HG03521 (cell line): Measurements from ENCODE around the gene ARID3A.

ENCODE experiments used
- ATAC-seq: cut with Tn5 transposase; IDR thresholded peaks from one replicate; pipeline ENCODE4 v1.9.1; 2021; ENCODE audit warnings: mild to moderate bottlenecking, moderate library complexity; ENCODE audit not compliant: unreplicated experiment

ARID3A gene

DNA sequence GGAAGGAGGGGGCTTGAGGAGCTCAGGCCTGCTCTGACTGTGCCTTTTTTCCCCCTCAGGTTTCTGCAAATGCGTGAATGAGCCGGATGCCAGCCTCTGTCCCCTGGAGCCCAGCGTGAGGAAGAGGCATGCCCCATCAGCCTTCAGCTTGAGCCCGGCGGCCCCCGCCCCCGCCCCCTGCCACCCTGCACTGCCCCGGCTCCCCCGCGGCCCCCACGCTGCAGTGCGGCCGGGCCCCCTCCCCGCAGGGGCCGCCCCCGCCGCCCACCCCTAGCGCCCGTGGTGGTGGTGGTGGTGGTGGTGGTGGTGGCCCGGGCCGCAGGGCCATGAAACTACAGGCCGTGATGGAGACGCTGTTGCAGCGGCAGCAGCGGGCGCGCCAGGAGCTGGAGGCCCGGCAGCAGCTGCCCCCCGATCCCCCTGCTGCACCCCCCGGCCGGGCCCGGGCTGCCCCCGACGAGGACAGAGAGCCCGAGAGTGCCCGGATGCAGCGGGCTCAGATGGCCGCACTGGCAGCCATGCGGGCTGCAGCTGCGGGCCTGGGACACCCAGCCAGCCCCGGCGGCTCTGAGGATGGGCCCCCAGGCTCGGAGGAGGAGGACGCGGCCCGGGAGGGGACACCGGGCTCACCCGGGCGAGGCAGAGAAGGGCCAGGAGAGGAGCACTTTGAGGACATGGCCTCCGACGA lies 3.5 kb downstream of the ARID3A start:
- no peak for ATAC-seq

DNA sequence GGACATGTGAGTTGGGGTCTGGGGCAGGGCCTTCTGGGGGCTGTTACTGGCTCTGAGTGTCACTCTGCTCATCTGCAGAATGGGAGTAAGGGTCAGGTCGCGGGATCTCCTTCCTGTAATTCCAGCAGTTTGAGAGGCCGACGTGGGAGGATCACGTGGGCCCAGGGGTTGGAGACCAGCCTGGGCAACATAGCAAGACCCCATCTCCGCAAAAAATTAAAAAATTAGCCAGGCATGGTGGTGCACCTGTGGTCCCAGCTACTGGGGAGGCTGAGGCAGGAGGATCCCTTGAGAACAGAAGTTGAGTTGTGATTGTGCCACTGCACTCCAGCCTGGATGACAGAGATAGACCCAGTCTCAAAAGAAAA lies 4.0 kb downstream of the ARID3A start:
- no peak for ATAC-seq

DNA sequence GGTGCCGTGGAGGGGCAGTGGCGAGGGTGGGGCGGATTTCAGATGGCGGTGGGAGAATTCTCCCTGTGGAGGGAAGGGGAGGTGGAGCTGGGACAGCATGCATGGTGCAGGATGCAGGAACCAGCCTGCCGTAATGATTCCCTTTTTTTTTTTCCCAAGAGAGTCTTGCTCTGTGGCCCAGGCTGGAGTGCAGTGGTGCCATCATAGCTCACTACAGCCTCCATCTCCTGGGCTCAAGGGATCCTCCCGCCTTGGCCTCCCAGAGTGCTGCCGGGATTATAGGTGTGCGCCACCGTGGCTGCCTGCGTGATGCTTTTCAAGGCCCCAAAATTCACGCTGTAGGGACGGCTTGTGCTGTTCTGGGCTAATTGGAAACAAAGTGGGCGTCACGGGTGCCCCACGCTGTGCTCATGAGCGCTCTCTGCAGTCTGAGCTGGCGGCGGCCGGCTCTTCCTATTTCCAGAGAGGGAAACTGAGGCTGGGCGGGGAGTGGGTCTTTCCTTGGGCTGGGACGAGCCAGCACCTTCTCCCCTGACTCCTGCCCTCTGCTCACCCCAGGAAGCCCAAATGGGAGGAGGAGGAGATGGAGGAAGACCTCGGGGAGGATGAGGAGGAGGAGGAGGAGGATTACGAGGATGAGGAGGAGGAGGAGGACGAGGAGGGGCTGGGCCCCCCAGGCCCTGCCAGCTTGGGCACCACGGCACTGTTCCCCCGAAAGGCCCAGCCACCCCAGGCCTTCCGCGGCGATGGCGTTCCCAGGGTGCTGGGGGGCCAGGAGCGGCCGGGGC lies 6.2 kb downstream of the ARID3A start:
- ATAC-seq, result no peak

DNA sequence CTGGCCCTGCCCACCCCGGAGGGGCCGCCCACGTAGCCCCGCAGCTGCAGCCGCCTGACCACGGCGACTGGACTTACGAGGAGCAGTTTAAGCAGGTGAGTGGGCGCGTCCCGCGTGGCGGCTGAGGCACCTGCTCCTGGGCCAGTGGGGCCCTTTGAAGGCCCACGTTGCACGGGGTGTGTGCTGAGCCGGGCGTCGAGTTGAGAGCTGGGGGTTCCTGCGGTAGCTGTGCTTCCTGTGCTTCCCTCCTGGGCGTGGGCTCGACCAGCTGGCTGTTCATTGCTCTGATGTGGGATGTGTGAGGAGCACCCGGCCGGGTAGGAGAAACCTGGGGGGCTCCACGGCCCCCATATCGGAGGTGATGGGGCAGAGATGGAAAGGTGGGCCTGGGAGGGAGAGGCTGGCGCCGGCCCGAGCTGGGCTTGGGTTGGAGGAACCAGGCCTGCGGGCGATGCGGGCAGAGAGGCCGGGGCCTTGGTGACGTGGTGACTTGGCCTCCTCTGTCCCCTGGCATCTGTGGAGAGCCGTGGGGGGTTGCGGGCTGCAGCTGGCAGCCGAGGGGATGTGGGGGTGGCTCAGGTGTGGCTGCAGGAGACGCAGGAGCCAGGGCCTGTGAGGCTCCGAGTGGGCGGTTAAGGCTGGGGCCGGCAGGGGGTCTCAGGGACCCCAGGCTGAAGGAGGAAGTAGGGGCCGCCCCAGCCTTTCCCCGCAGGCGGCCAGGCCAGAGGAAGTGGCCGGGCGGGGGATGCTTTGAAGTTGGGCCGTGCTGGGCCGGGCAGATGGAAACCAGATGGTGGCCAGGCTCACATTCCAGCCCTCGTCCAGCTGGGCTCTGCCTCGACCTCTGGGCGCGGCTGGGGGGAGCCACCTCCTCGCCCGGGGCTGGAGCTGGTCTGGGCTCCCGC lies 7.1 kb downstream of the ARID3A start:
- no peak for ATAC-seq

DNA sequence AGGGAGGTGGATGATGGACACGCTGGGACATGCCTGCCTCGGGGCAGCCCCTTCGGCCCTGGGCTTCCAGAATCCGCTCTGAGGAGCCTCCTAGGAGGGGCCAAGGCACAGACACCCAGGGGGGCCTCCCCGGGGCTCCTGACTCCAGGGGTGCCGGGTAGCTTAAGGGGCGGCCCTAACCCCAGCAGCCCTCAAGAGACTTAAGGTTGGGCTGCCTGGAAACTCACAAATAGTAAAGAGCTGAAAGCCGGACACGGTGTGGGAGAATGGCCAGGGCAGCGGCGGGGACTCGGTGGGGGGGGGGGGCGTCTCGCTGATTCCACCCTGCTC lies 7.7 kb downstream of the ARID3A start:
- ATAC-seq, result no peak

DNA sequence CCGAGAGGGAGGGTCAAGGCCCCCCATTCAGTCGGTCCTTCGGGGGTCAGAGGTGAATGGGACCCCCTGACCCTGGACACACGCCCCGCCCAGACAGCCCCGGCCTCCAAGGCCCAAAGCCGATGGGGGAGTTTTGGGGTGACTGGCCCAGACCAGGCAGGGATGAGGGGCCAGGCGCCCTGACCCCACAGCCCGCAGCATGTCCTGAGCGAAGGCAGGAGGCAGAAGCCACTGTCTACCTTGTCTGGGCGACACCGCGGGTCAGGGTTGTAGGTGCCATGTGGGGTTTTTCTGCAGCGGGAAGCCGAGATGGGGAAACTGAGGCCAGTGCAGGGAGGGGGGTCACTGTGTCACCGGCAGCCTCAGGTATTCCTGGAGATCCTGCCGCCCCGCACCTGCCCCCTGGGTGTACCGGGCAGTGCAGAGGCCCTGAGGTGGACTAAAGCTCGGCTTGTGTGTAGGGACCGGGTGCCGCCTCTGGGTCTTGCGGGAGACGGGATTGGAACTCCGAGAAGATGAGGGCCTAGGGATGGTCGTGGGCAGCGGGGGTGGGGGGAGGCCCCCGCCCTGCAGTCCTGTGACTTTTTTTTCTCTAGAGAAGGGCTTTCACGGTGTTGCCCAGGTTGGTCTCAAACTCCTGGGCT lies 8.5 kb downstream of the ARID3A start:
- ATAC-seq, result no peak

DNA sequence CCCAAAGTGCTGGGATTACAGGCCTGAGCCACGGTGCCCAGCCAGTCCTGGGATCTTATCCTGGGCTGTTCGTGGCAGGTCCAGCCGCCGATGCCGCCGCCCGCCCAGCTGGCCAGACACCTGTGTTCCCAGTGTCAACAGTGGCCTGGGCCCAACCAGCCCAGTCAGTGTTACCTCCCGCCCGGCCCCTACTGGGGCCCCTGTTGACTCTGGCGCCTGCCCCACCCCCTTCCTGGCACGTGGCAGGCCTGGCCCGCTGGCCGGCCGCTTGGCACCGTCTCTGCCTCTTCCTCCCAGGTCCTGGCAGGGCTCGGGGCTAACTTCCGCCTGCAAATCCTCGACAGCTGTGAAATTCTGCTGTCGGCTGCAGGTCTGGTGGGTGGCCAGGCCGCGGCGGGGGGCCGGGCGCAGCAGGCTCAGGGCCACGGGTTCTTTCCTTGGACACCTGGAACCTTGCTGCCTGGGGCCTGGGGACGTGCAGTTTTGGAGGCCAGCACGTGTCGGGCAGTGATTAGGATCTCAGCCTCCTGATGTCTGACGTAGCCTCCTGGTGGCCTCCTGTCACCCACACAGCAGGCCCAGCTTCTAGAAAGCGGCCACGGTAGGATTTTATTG lies 9.1 kb downstream of the ARID3A start:
- no peak for ATAC-seq

DNA sequence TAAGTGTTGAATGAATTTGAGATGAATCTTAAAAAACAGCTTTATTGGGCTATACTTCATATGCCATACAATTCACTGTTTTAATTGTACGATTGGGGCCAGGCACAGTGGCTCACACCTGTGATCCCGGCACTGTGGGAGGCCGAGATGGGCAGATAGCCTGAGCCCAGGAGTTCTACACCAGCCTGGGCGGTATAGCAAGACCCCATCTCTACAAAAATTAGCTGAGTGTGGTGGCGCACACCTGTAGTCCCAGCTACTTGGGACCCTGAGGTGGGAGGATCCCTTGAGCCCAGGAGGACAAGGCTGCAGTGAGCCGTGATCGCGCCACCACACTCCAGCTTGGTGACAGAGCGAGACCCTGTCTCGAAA lies 10.3 kb downstream of the ARID3A start:
- no peak for ATAC-seq

DNA sequence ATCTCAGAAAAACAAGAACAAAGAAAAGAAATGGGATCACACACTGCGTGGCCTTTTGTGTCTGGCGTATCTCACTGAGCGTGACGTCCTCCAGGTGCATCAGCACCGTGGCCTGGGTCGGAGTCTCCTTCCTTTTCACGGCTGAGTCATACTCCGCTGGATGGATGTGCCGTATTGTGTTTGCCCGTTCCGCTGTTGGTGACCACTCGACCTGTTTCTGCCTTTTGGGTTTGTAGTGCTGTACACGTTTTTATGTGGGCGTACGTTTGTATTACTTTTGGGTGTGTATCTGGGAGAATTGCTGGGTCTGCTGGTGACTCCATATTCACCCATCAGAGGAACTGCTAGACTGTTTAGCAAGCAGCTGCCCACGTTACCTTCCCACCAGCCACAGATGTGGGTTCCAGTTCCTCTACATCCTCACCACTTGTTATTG lies 11.4 kb downstream of the ARID3A start:
- ATAC-seq, result no peak

DNA sequence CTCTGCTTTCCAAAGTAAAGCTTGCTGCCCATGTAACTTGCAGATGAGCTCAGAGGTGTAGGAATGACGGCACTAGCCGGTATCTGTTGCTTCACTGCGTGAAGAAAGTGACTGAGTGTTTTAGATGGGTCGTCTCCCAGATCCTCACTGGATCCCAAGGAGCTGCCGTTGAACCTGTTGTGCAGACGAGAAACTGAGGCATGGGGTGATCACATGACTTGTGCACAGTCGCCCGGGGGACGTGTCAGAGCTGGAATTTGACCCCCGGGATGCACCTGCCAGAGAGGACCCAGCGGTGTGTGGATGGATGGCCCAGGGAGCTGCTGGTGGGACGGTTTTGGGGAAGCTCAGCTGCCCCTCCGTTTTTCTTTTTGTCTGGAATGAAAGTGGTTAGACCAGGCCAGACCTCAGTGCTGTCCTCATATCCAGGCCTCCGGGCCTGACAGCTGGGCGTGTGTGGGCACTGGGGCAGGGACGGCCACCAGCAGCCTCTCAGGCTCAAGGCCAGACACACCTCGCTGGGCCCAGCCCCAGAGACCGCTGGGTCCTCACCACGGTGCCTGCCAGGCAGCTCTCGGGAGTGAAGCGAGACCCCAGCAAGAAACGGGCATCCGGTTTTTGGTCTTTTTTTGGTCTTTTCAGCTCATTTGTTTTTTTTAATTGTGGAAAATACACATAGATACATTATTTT lies 12.5 kb downstream of the ARID3A start:
- ATAC-seq, result no peak

DNA sequence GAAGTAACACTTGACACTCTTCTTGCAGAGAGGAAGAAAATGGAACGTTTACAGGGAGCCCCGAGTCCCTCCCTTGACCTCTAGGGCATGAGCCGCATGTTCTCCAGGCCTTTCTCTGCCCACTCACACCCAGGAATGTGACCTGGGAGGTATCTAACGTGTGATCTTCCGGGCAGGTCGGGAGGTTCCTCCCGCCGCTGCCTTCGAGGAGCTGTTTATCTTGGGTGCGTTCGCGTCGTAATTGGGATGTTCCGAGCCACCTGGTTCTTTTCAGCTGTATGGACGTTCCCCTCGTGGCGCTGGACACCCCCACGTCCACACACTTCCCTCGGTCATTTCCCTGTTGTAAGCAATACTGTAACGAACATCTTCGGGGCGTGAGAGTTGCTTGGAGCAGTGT lies 13.6 kb downstream of the ARID3A start:
- no peak for ATAC-seq

DNA sequence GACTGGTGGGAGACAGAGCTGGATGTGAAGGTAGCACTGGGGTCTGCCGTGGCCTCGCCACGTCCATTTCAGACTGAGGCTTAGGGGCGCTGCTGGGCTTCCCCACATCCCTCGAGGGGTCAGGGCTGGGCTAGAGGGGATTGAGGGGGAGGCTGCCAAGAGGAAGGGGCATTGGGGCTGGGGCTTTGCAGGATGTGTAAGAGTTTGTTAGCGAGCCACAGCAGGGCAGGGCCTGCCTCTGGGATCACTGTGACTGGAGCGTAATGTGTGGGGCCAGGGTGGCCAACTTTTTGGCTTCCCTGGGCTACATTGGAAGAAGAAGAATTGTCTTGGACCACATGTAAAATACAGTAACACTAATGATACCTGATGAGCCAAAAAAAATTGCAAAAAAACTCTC lies 14.1 kb downstream of the ARID3A start:
- no peak for ATAC-seq

DNA sequence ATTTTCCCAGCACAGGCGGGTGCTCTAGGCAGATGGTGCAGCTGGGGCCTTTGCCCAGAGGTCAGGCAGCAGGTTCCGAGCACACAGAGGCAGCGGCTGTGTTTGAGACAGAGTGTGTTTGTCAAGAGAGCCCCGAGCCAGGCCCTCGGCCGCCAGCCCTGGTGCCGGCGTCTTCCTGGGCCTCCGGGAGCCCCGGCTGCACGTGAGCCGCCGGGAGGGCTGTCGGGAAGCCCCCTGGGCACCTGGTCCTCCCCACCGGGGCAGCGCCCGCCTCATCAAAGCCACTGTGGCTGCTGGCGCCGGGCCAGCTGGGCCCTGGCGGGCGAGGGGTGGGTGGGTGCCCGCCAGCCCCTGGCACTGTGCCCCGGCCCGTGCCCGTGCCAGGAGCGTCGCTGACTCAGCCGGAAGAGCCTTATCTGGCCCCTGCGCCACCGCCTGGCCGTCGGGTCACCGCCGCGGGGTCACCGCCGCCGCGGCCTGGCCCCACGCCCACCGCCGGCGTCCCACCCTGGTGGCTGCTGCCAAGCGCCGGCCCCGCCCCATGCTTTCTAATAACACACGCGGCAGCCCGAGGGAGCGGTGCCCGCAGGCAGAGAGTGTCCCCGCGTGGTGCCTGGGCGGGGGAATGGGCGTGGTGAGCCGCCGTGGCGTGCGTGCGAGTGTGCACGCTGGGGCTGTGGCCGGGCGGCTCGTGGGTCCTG lies 14.9 kb downstream of the ARID3A start:
- no peak for ATAC-seq

DNA sequence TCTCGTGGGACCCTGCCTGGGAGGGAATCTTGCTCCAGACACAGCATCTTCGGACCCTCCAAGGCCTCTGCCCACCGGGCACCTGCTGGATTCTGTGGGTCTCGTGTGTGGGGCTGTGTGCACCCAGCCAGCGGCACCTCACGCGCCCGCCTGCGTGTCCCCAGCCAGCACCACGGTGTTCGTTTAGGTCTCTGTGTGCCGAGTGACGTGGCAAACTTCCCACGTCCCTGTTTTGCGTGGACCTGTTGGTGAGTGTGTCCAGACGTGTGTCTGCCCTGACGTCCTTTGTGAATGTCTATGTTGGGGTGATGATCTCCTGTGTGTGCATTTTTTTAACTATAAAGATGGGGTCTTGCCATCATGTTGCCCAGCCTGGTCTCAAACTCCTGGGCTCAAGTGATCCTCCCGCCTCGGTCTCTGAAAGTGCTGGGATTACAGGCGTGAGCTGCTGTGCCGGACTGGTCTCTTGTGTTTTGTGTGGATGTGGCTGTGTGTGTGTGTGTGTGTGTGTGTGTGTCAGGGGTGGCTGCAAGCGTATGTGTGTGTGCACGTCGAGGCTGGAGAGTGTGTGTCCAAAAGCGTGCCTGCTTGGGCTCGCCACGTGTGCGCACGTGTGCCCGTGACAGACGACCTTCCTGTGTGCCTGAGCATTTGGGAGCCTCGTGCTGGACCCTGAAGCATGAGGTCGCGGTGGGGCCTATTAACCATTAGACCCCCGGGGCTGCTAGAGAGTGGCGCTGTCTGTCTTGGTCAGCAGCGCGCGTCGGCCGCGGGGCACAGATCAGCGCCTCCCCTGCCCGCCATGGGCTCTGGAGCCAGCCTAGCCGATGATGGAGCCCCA lies 15.7 kb downstream of the ARID3A start:
- no peak for ATAC-seq

DNA sequence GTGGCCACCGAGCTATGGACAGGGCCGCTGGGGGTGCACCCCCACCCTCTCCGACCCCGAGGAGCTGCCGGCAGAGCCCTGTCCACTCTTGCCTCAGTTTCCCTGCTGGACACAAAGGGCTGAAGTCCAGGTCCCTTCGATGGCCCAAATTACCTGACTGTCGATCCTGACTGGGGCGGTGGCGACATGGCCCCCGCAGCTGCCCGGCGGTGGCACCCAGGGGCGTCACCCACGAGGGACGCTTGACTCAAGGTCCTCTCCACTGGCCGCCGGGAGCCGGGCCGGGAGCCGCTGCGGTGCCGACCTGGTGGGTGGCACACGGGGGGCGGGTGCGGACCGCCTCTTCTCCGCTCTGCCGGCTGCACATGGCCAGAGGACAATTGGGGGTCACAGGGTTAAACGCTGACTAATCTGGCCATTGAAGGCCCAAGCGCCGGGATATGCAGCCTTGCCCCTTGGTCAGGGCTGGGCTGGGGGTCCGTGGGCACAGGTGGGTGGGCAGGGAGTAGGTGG lies 16.4 kb downstream of the ARID3A start:
- ATAC-seq, result no peak

DNA sequence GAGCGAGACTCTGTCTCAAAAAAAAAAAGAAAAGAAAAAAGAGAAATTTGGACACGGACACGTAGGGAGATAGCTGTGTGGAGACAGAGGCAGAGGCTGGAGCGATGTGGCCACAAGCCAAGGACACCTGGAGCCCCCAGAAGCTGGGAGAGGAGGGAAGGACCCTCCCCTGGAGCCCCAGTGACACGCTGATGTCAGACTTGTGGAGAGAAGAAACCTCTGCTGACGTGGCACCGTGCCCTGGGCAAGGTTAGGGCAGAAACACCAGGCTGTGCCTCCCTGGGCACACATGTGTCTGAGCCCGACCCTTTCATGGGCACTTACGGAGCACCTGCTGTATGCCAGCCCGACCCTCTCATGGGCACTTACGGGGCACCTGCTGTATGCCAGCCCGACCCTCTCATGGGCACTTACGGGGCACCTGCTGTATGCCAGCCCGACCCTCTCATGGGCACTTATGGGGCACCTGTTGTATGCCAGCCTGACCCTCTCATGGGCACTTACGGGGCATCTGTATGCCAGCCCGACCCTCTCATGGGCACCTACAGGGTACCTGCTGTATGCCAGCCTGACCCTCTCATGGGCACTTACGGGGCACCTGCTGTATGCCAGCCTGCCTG lies 17.8 kb downstream of the ARID3A start:
- ATAC-seq, result no peak

DNA sequence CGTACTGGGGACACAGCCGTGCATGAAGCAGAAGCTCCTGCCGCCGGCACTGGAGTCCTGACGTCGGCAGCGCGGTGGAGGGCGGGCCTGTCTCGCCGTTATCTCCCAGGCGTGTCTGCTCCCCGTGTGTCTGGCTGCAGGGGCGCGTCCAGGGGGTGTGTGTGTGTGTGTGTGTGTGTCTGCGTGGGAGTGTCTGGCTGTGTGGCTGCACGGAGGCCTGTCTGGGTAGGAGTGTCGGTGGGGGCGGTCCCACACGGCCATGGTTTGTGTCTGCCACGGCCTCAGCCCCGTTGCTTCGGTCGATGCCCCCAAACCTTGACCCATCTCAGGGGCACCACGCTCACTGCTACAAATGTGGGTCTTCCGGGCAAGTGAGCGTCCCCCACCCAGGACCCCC lies 18.3 kb downstream of the ARID3A start:
- no peak for ATAC-seq

DNA sequence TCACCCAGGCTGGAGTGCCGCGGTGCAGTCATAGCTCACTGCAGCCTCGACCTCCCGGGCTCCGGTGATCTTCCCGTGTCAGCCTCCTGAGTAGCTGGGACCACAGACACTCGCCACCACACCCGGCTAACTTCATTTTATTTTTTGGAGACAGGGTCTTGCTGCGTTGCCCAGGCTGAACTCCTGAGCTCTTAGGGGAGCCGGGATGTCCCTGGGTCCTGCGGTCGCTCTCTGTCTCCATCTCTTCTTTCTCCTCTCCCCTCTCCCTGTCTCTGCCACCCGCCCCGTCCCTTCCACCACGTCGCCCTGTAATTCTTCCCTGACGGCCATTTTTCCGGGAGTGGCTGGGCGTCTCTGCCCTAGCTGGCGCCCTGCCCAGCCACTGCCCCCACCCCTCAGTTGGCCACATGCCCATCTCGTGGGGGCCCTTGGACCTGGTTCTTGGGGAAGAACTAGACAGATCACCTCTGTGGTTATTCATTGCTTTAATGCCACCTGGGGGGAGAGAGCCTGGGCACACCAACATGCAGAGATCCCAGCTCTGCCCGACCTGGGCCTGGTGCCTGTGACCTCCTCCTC lies 18.9 kb downstream of the ARID3A start:
- ATAC-seq, result no peak
